CD4-positive, alpha-beta T cell treated with Interleukin-12 subunit alpha and Interleukin-12 subunit beta, for 1 hour (primary cell): ENCODE results near the gene RAPGEF5.

Experiments used
- DNase-seq: peaks from one replicate; pipeline ENCODE4 v3.0.0-alpha.2; 2020

Gene RAPGEF5

DNA sequence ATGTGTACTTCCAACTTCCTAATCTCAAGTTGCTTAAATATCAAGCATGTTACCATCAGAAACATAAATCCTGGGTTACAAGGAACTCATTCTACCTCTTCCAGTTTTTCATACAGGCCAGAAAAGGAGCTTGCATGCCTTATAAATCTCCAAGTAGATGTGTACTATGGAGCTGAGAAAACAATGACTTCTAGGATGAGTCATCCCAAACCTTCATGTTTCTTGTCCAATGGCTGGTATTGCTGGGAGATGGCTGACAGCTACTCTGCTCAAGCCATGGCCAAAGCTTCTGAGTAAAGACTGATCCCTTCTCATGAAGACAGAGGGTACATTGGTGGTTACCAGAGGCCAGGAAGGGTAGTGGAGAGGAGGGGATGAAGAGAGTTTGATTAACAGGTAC, 8.6 kb downstream of the RAPGEF5 start:
- DNase-seq, result no peak

DNA sequence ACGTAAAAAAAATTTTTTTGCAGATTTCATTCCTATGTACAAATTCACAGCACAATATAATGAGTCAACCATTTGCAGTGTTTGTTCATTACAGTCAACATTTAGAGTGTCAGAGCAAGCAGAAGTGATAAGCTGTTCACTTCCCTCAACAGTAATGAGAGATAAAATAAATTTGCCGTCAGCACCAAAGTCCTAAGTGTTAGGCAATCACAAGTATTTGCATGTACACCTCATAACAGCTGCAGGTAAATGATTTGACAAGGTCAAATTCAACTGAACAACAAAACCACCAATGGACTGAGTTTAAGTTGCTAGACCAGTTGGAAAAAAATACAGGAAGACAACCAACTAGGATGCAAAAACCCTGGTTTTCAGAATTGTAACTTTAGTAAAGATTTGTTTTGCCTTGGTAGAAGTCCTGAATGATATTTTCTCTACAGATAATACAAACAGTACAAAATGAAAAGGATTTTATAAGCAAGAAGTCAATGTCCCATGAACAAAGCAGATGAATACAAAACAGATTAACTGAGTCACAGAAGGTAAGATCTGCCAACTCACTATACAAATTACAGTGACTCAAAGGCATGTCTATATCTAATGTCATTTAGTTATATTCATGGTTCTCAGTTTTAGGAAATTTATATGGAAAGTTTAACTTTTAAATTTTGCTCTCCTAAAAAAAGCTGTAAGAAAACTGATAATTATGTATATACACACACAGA, 10.4 kb downstream of the RAPGEF5 start:
- no peak for DNase-seq

- DNase-seq, result no peak
Measured at GRCh38 chr7:22344655-22345054, 12.3 kb downstream of the RAPGEF5 start.

- no peak for DNase-seq
Measured at GRCh38 chr7:22343612-22344011, 13.3 kb downstream of the RAPGEF5 start.

GRCh38 chr7:22343071-22343470, 13.9 kb downstream of the RAPGEF5 start:
- no peak for DNase-seq

DNA sequence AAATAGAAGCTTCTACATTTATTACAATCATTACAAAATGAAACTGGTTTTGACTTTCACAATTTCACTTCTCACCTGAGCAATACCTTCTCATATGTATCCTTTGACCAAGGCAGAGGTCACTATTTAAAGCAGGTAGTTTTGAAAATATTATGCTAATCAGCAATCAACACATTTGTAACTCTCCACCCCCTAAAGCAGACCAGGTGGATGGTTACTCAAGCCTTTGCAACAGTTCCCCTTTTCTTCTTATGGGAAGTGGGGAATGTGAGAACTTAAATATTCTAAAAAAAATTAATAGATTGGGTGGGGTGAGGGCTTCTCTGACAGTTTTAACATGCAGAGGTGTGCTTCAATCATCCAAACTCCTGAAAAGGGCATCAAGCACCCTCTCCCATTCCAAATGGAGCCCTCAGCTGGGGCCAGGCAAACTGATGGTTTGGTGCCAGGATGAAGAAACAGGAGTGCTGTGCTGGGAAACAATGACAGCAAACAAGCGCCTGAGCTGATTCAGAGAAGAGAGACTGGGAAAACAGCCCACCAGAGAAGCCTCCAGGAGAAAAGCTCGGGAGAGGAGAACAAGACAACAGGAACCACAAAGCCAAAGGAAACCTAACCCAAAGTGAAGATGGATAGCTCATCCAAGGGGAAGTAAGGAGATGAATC, 17.1 kb downstream of the RAPGEF5 start:
- no peak for DNase-seq

DNA sequence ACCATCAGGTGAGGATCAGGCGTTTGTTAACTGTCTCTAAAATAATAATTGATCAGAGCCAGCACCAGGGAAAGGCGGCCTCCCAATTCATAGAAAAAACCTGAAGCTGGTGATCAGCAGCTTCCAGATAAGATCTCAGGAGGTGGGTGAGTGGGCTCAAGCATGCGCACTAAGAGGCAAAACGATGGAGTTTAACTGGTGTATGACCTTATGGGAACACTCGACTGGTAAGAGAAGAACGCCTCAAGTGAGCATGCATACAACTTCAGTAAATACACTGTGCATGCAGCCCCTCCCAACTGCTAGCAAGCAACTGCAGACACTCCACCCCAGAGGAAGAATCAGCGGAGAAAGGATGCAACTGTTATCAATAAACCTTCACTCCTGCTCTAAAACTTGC, 18.1 kb downstream of the RAPGEF5 start:
- DNase-seq, result no peak

- no peak for DNase-seq
Measured at GRCh38 chr7:22338411-22338810, 18.5 kb downstream of the RAPGEF5 start.

DNA sequence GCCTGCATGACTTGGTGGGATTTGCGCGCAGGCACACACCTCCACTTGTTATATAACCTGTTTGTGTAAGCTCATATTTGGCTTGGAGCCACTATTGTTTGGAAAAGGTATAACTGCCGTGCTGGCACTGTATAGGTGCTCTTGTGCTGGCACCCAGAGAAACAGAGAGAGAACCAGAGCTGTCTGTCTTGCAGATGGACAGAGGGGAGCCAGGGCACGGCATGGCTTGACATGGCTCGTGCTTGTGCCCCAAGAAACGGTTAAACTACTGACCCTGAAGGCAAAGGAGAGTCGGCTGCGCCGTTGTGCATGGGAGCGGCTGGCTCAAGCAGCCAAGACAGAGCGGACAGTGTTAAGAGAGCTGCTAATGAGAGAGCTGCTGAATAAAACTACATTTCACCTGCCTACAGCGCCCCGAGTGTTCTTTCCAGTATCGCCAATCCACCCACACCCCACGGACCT, 23.2 kb downstream of the RAPGEF5 start:
- DNase-seq, result no peak

DNA sequence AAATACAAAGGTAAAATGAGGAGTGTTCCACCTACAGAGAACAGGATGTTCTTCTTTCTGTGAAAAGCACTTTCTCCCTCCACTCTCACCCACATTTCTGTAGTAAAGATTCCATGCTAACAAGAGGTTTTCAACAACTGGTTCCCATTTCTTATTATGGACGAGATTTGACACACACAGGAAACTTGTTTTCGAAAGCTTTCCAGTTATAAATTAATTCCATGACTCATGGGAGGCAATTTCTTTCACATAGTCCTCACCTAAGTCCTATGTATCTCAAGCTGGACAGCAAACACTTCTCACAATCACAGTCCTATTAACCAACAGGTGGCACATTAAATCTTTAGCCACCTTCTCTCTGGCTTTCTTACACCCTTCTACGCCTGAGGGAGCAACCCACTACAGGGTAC, 24.5 kb downstream of the RAPGEF5 start:
- DNase-seq, result no peak

DNA sequence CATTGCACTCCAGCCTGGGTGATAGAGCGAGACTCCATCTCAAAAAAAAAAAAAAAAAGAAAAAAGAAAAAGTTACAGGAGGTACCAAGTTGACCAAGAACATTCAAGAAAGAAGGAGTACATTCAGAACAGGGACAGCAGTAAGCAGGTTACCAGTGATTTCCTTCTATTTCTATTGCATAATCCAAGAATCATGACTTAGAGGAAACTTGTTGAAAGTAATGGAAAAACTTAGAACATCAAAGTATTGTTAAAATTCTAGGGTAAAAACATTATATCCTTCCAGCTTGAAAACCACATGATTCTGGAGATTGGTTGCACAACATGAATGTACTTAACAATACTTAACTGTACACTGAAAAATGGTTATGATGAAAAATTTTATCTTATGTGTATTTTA, 25.2 kb downstream of the RAPGEF5 start:
- no peak for DNase-seq

GRCh38 chr7:22330903-22331302, 26.1 kb downstream of the RAPGEF5 start:
- DNase-seq, result no peak

DNA sequence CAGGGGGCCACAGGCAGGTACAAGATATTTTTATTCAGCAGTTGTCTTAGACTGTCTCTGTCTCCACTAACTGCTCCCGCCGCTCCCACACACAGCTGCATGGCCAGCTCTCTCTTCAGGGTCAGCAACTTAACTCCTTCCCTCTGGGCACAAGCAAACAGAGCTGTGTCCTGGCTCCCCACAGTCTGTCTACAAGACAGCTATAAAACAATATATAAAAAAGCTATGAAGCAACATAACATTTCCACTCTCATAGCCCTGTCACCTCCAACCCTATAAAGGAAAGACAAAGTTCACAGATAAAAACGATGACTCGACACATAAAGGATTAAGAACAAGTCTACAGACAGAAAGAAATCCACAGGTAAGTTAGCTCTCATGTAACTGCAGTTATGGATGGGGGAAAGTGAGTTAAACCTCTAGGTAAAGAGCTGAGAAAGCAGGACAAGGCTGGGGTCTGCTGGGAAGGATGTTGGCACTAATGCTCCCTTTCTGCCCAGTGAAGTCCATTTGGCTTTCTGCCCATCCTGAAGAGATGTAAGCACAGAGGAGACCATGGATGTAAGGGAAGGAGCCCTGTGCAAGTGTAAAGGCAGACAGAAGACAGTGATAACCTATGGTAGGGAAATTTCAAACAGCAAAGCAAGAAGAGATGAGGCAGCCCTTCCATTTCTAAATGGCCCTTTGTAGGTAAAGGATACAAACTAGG, 27.0 kb downstream of the RAPGEF5 start:
- no peak for DNase-seq

- no peak for DNase-seq
Measured at GRCh38 chr7:22326181-22326580, 30.8 kb downstream of the RAPGEF5 start.

GRCh38 chr7:22325671-22326070, 31.3 kb downstream of the RAPGEF5 start:
- no peak for DNase-seq

DNA sequence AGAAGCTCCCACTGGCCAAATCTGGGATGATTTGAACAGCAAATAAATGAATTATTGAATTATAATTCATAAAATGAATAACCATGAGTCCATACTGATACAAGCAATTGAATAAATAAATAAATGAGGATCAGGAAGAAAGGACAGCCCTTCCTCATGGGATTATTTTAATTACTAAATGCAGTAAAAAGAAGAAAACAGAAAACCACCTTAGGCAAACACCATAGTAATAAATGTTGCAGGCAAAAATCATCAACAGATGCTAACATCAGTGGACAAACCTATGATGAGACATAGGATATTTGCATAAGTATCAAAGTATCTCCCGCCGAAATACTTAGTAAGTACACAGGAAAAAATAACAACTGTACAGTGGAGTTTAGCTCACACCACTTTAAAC, 33.2 kb downstream of the RAPGEF5 start:
- no peak for DNase-seq

- DNase-seq, result no peak
Measured at GRCh38 chr7:22320416-22320815, 36.5 kb downstream of the RAPGEF5 start.

DNA sequence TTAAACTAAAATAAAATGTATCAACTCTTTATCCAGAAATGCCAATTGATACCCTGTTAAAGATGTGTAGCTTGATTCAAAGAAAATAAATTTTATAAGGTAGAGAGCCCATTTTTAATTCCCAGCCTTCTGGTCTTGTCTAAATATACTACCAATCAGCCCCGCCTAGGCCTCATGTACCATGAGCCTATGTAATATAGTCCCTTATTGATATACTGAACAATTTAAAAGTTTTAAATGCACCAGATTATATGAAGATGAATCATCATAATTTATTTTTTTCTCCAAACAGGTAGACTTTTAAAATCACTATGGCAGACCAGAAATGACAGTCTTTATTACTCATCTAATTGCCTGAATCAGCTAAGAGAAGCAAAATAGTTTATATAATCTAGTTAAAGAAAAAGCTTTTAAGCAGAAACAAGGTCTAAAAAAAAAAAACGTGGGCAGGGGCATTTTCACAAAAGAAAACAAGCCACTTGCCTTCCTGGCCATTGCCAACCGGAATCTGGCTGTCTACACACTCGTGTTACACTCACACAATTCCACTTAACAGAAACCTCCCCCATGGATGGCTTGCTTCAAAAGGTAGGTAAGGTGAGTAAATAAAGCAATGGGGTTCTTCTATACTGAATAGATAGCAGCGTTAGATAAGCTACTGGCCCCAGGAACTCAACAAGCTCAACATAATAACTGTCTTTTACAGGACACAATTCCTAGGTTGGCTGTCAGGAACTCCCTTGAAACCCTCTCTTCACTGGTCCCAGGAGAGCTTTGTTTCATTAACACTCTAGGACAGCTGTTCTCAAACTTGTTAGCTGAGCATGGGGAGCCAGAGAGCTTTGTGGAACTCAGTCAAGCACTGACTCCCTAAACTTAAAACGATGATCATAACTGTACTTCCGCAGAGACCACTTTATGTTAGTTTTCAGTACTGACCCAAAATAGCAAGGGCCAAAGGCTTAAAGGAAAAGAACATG, 37.2 kb downstream of the RAPGEF5 start:
- no peak for DNase-seq

DNA sequence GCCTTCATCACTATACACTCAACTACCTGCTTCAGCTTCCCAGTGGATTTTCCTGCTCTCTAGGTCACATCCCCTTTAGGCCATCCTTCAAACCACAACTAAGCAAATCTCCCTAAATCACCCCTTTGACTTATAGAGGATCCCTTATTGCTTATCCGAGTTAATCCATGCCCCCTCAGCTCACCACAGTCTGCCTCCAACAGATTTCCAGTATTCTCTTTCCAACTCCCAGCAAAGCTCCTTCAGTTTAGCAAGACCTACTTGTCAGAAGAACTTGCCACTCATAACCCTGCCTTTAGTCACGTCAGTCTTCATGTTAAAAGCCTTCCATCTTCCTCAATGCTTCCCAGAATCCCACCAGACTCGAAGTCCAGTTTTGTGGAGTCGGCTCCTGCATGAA, 38.6 kb downstream of the RAPGEF5 start:
- no peak for DNase-seq

GRCh38 chr7:22317632-22318031, 39.3 kb downstream of the RAPGEF5 start:
- DNase-seq, result no peak

- DNase-seq, result no peak
Measured at GRCh38 chr7:22316914-22317313, 40.0 kb downstream of the RAPGEF5 start.

DNA sequence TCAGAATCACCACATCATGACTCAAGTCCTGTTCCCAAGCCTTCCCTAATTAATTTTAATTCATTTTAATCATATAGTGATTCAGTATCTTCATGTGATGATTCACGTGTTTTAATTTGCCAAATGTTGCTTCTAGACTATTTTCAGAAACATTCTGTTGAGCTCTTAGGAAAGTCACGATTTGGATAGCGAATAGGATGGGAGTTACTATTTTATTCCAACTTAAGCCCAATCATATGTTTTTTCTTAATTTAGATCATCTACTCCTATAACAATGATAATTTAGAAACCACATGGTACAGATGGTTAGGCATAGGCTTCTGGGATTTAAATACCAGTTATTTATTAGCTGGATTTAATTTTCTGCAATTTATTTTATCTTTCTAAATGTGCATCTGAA, 49.1 kb downstream of the RAPGEF5 start:
- DNase-seq, result no peak

DNA sequence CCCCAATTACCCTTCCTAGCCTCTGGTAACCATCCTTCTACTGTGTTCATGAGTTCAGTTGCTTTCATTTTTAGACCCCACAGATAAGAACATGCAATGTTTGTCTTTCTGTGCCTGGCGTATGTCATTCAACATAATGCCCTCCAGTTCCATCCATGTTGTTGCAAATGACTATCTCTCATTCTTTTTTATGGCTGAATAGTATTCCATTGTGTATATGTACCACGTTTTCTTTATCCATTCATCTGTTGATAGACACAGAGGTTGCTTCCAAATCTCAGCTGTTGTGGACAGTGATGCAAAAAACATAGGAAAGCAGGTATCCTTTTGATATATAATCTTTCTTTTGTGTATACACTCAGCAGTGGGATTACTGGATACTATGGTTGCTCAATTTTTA, 51.2 kb downstream of the RAPGEF5 start:
- no peak for DNase-seq
